WTC11 (cell line): ENCODE data around the gene RRBP1. TPM values are rescaled to one million over a fixed set of nuclear protein-coding genes. Genes with fewer than 3 reads are reported as not detected.

ENCODE experiments used
- AFF4 ChIP-seq: sonication (generic); formaldehyde crosslinking; IDR thresholded peaks from 2 replicates; pipeline ENCODE4 v1.8.1; 2023; ENCODE audit warnings: mild to moderate bottlenecking, missing genetic modification reagents, borderline replicate concordance
- AR ChIP-seq: fragments of 250-450 bp; sonication (Bioruptor Pico); IDR thresholded peaks from 2 replicates; pipeline ENCODE4 v1.9.0; 2021; ENCODE audit warnings: mild to moderate bottlenecking
- ARID4B ChIP-seq: sonication (generic); formaldehyde crosslinking; IDR thresholded peaks from 2 replicates; pipeline ENCODE4 v1.8.0; 2023; ENCODE audit warnings: missing genetic modification reagents, mild to moderate bottlenecking, borderline replicate concordance
- ATF1 ChIP-seq: sonication (generic); formaldehyde crosslinking; IDR thresholded peaks from 2 replicates; pipeline ENCODE4 v1.8.1; 2023; ENCODE audit warnings: mild to moderate bottlenecking, moderate library complexity, missing genetic modification reagents
- ATF6 ChIP-seq: sonication (generic); formaldehyde crosslinking; IDR thresholded peaks from 2 replicates; pipeline ENCODE4 v1.8.1; 2023; ENCODE audit warnings: mild to moderate bottlenecking, missing genetic modification reagents
- ERG ChIP-seq: fragments of 250-450 bp; sonication (Bioruptor Pico); IDR thresholded peaks from 2 replicates; pipeline ENCODE4 v1.8.0; 2021; ENCODE audit warnings: mild to moderate bottlenecking
- GABPB1 ChIP-seq: sonication (generic); formaldehyde crosslinking; IDR thresholded peaks from 2 replicates; pipeline ENCODE4 v1.8.1; 2023; ENCODE audit warnings: mild to moderate bottlenecking, missing genetic modification reagents
- GTF2I ChIP-seq: fragments of 250-450 bp; sonication (Bioruptor Pico); conservative IDR thresholded peaks from 2 replicates; pipeline ENCODE4 v1.4.0; 2021; ENCODE audit warnings: mild to moderate bottlenecking
- MAX ChIP-seq: sonication (generic); formaldehyde crosslinking; IDR thresholded peaks from 2 replicates; pipeline ENCODE4 v1.8.0; 2022; ENCODE audit warnings: mild to moderate bottlenecking, missing genetic modification reagents
- MXD4 ChIP-seq: fragments of 250-450 bp; sonication (Bioruptor Pico); IDR thresholded peaks from 2 replicates; pipeline ENCODE4 v1.8.0; 2021; ENCODE audit warnings: mild to moderate bottlenecking, moderate library complexity, borderline replicate concordance
- NFE2L1 ChIP-seq: sonication (generic); formaldehyde crosslinking; IDR thresholded peaks from 2 replicates; pipeline ENCODE4 v1.8.1; 2023; ENCODE audit warnings: missing genetic modification reagents
- STAT6 ChIP-seq: sonication (generic); formaldehyde crosslinking; conservative IDR thresholded peaks from 2 replicates; pipeline ENCODE4 v1.8.1; 2023; ENCODE audit warnings: mild to moderate bottlenecking, low read depth, missing genetic modification reagents, moderate library complexity
- USF2 ChIP-seq: sonication (generic); formaldehyde crosslinking; IDR thresholded peaks from 2 replicates; pipeline ENCODE4 v1.8.1; 2023; ENCODE audit warnings: mild to moderate bottlenecking, missing genetic modification reagents, moderate library complexity
- ZNF317 ChIP-seq: sonication (generic); formaldehyde crosslinking; IDR thresholded peaks from 2 replicates; pipeline ENCODE4 v1.8.1; 2023; ENCODE audit warnings: low read depth, mild to moderate bottlenecking, moderate library complexity, missing genetic modification reagents, borderline replicate concordance
- ZNF671 ChIP-seq: fragments of 250-450 bp; sonication (Bioruptor Pico); IDR thresholded peaks from 2 replicates; pipeline ENCODE4 v1.8.0; 2021; ENCODE audit warnings: mild to moderate bottlenecking
- ZSCAN18 ChIP-seq: fragments of 250-450 bp; sonication (Bioruptor Pico); IDR thresholded peaks from 2 replicates; pipeline ENCODE4 v2.1.2; 2022; ENCODE audit warnings: mild to moderate bottlenecking, moderate library complexity
- total RNA-seq: library from RNA; stranded (reverse); gene quantifications from 3 replicates; pipeline ENCODE4 v1.2.3, GENCODE V29; 2021

Gene RRBP1
- total RNA-seq, 1 experiment from 2014 or later: 171 TPM

- TF ChIP-seq ARID4B: no peak
- no peak for TF ChIP-seq GTF2I (CRISPR knock-in tag)
- no peak for TF ChIP-seq ZNF671 (CRISPR knock-in tag)
- no peak for TF ChIP-seq USF2 (CRISPR knock-in tag)
- no peak for TF ChIP-seq ZSCAN18
- no peak for TF ChIP-seq ATF6
- TF ChIP-seq AFF4: no peak
- TF ChIP-seq MAX: no peak
- TF ChIP-seq MXD4 (CRISPR knock-in tag): no peak
- TF ChIP-seq STAT6 (CRISPR knock-in tag): no peak
- TF ChIP-seq AR (CRISPR knock-in tag): no peak
- TF ChIP-seq NFE2L1 (CRISPR knock-in tag): no peak
- no peak for TF ChIP-seq ATF1 (CRISPR knock-in tag)
- no peak for TF ChIP-seq ERG (CRISPR knock-in tag)
- TF ChIP-seq ZNF317 (CRISPR knock-in tag): no peak
- no peak for TF ChIP-seq GABPB1 (CRISPR knock-in tag)
- TF ChIP-seq, all 79 proteins: peak for 0
Measured at GRCh38 chr20:17727351-17727750, 45.3 kb upstream of the RRBP1 start (continued).
